ENCODE results near the gene CREB1.

CREB1 gene

GRCh38 chr2:207589143-207589542 lies 59.4 kb downstream of the CREB1 start:
- H3K4me3 ChIP-seq (replicated peaks; ENCODE audit: insufficient read depth, low read length), result no peak overlapping the region
- H3K27me3 ChIP-seq (ENCODE audit: insufficient read depth, poor library complexity, severe bottlenecking), result no peaks in the 10 kb centered on the region
- H3K27ac ChIP-seq (replicated peaks), result no peak overlapping the region
- TF ChIP-seq GABPA (IDR thresholded peaks at IDR 0.05; ENCODE audit: low read depth), result no peak
- TF ChIP-seq POLR2AphosphoS5 (IDR thresholded peaks at IDR 0.05; ENCODE audit: low read depth), result no peak
- no peak for TF ChIP-seq REST (IDR thresholded peaks at IDR 0.05; ENCODE audit: insufficient replicate concordance, low read depth)
- no peak for TF ChIP-seq CTCF (IDR thresholded peaks at IDR 0.05; ENCODE audit: insufficient read depth, low read length)
- no peak for TF ChIP-seq SPI1 (IDR thresholded peaks at IDR 0.05; ENCODE audit: borderline replicate concordance, low read depth)
- DNase-seq (ENCODE audit: low read depth in 1 of 2, low spot score in 1 of 2), result no peak

GRCh38 chr2:207593277-207593676 lies 63.5 kb downstream of the CREB1 start:
- no peak overlapping the region for H3K27ac ChIP-seq (replicated peaks)
- TF ChIP-seq CTCF (IDR thresholded peaks at IDR 0.05; ENCODE audit: insufficient read depth, low read length) (no peak), GABPA (IDR thresholded peaks at IDR 0.05; ENCODE audit: low read depth) (no peak), REST (IDR thresholded peaks at IDR 0.05; ENCODE audit: insufficient replicate concordance, low read depth) (no peak), POLR2AphosphoS5 (IDR thresholded peaks at IDR 0.05; ENCODE audit: low read depth) (no peak), SPI1 (IDR thresholded peaks at IDR 0.05; ENCODE audit: borderline replicate concordance, low read depth) (no peak)
- no peak overlapping the region for H3K4me3 ChIP-seq (replicated peaks; ENCODE audit: insufficient read depth, low read length)
- no peaks in the 10 kb centered on the region for H3K27me3 ChIP-seq (ENCODE audit: insufficient read depth, poor library complexity, severe bottlenecking)
- no peak for DNase-seq (ENCODE audit: low read depth in 1 of 2, low spot score in 1 of 2)

GRCh38 chr2:207594264-207594663 lies 64.5 kb downstream of the CREB1 start:
- DNase-seq (ENCODE audit: low read depth in 1 of 2, low spot score in 1 of 2), result no peak
- no peak for TF ChIP-seq GABPA (IDR thresholded peaks at IDR 0.05; ENCODE audit: low read depth)
- H3K27ac ChIP-seq (replicated peaks), result no peak overlapping the region
- H3K27me3 ChIP-seq (ENCODE audit: insufficient read depth, poor library complexity, severe bottlenecking), result no peaks in the 10 kb centered on the region
- H3K4me3 ChIP-seq (replicated peaks; ENCODE audit: insufficient read depth, low read length), result no peak overlapping the region

GRCh38 chr2:207594731-207595130 lies 65.0 kb downstream of the CREB1 start:
- no peak for TF ChIP-seq CTCF (IDR thresholded peaks at IDR 0.05; ENCODE audit: insufficient read depth, low read length)
- no peak for TF ChIP-seq REST (IDR thresholded peaks at IDR 0.05; ENCODE audit: insufficient replicate concordance, low read depth)
- no peak for TF ChIP-seq SPI1 (IDR thresholded peaks at IDR 0.05; ENCODE audit: borderline replicate concordance, low read depth)
- Histone ChIP-seq H3K27me3 (ENCODE audit: insufficient read depth, poor library complexity, severe bottlenecking) (no peaks in the 10 kb centered on the region), H3K27ac (replicated peaks) (no peak overlapping the region), H3K4me3 (replicated peaks; ENCODE audit: insufficient read depth, low read length) (no peak overlapping the region)
- no peak for DNase-seq (ENCODE audit: low read depth in 1 of 2, low spot score in 1 of 2)
